CD14-positive monocyte (primary cell): Measurements from ENCODE around the gene IFIT3. TPM values are rescaled to one million over a fixed set of nuclear protein-coding genes. Genes with fewer than 3 reads are reported as not detected.
A peak's percentile ranks its signal among the peaks of the same experiment; 100 is the strongest.

Source experiments
- DNase-seq, 3 donors: peaks; one replicate each; pipeline ENCODE4 v3.0.0-alpha.2; 2011 to 2022
- H2AFZ ChIP-seq: 2 replicates; pipeline ENCODE4 v1.6.0; 2012; ENCODE audit warnings: mild to moderate bottlenecking, low read depth, low read length, inconsistent platforms; ENCODE audit not compliant: insufficient read depth, poor library complexity, severe bottlenecking
- H3K27ac ChIP-seq, 2 donors: 1 replicate in 1 of 2; 2 replicates in 1 of 2; pipeline ENCODE4 v1.5.1; 2012 to 2013; ENCODE audit warnings: low read length in 2 of 2, control low read depth in 1 of 2, inconsistent platforms in 1 of 2, low read depth in 1 of 2, mild to moderate bottlenecking in 1 of 2
- H3K27me3 ChIP-seq, 2 donors: one replicate each; pipeline versions ENCODE4 v1.6.0 to v1.6.1; 2011 to 2013; ENCODE audit warnings: low read length in 2 of 2; ENCODE audit not compliant: control insufficient read depth in 2 of 2, insufficient read depth in 2 of 2
- H3K36me3 ChIP-seq, 2 donors: replicated peaks in 1 of 2; 1 replicate in 1 of 2; 2 replicates in 1 of 2; pipeline versions ENCODE4 v1.5.1 to v1.6.1; 2012 to 2013; ENCODE audit warnings: low read length in 2 of 2, control low read depth in 1 of 2, inconsistent platforms in 1 of 2, mild to moderate bottlenecking in 1 of 2; ENCODE audit not compliant: insufficient read depth in 2 of 2, control insufficient read depth in 1 of 2
- H3K4me1 ChIP-seq, 2 donors: 1 replicate in 1 of 2; 2 replicates in 1 of 2; pipeline versions ENCODE4 v1.5.1 to v1.6.1; 2012 to 2013; ENCODE audit warnings: low read length in 2 of 2, control low read depth in 1 of 2, inconsistent platforms in 1 of 2, mild to moderate bottlenecking in 1 of 2, moderate library complexity in 1 of 2; ENCODE audit not compliant: insufficient read depth in 2 of 2, control insufficient read depth in 1 of 2
- H3K4me2 ChIP-seq: replicated peaks from 2 replicates; pipeline ENCODE3; 2012; ENCODE audit warnings: low read length, moderate library complexity, mild to moderate bottlenecking; ENCODE audit not compliant: poor library complexity, severe bottlenecking; ENCODE audit errors: extremely low read depth
- H3K4me3 ChIP-seq, 3 experiments: fragments of 200-600 bp in 1 of 3; sonication (generic) in 1 of 3; replicated peaks in 1 of 3; 1 replicate in 2 of 3; 2 replicates in 1 of 3; pipeline ENCODE4 v1.5.1; 2011 to 2013; ENCODE audit warnings: low read length in 3 of 3, mild to moderate bottlenecking in 3 of 3, control low read depth in 2 of 3, low read depth in 2 of 3, inconsistent platforms in 1 of 3, moderate library complexity in 1 of 3
- H3K79me2 ChIP-seq: 2 replicates; pipeline ENCODE4 v1.6.0; 2012; ENCODE audit warnings: mild to moderate bottlenecking, control low read depth, inconsistent platforms, low read length, moderate library complexity; ENCODE audit not compliant: insufficient read depth
- H3K9ac ChIP-seq: 2 replicates; pipeline ENCODE4 v1.6.0; 2017; ENCODE audit warnings: low read length, mild to moderate bottlenecking; ENCODE audit not compliant: insufficient read depth, poor library complexity, severe bottlenecking
- H3K9me3 ChIP-seq, 2 donors: replicated peaks in 1 of 2; 1 replicate in 1 of 2; 2 replicates in 1 of 2; pipeline versions ENCODE4 v1.5.1 to v1.6.1; 2012 to 2013; ENCODE audit warnings: low read length in 2 of 2, control low read depth in 1 of 2; ENCODE audit not compliant: control insufficient read depth in 1 of 2, insufficient read depth in 1 of 2
- H4K20me1 ChIP-seq: 2 replicates; pipeline ENCODE4 v1.6.0; 2012; ENCODE audit warnings: mild to moderate bottlenecking, low read length, control low read depth, moderate library complexity; ENCODE audit not compliant: insufficient read depth
- H3K27ac Mint-ChIP-seq, 7 donors: one replicate each; pipeline ENCODE4 v1.8.0; 2020; ENCODE audit warnings: mild to moderate bottlenecking in 7 of 7, mixed read lengths in 7 of 7, moderate library complexity in 6 of 7, inconsistent platforms in 2 of 7
- H3K27me3 Mint-ChIP-seq, 3 donors: one replicate each; pipeline ENCODE4 v1.8.0; 2021 to 2022; ENCODE audit warnings: low read depth in 3 of 3, mild to moderate bottlenecking in 3 of 3, mixed read lengths in 3 of 3, moderate library complexity in 3 of 3, inconsistent platforms in 1 of 3
- H3K36me3 Mint-ChIP-seq, 2 donors: one replicate each; pipeline ENCODE4 v1.8.0; 2020; ENCODE audit warnings: mixed read lengths in 2 of 2, inconsistent platforms in 1 of 2, mild to moderate bottlenecking in 1 of 2
- H3K4me1 Mint-ChIP-seq: one replicate; pipeline ENCODE4 v1.8.0; 2020; ENCODE audit warnings: mild to moderate bottlenecking, mixed read lengths
- H3K4me3 Mint-ChIP-seq, 2 donors: one replicate each; pipeline ENCODE4 v1.8.0; 2020; ENCODE audit warnings: mild to moderate bottlenecking in 2 of 2, mixed read lengths in 2 of 2, moderate library complexity in 1 of 2
- H3K9me3 Mint-ChIP-seq, 7 donors: one replicate each; pipeline ENCODE4 v1.8.0; 2020 to 2022; ENCODE audit warnings: mixed read lengths in 7 of 7, mild to moderate bottlenecking in 6 of 7, moderate library complexity in 6 of 7, inconsistent platforms in 2 of 7
- WGBS: methylation state at CpG from one replicate; pipeline ENCODE4 v1.1.5; 2013; ENCODE audit warnings: missing lambda C conversion rate; ENCODE audit not compliant: insufficient coverage; 5-methylcytosine and 5-hydroxymethylcytosine counted together
- intact Hi-C, 2 donors: fragments of 100-400 bp; cut with micrococcal nuclease; formaldehyde crosslinking; loops; one replicate each; pipeline versions ENCODE4 v1.15.0 to v1.15.1; 2023
- polyA plus RNA-seq, 3 donors: library from polyadenylated mRNA; depleted of rRNA in 1 of 3; unstranded in 2 of 3; stranded (reverse) in 1 of 3; fragments of 300-500 nt in 2 of 3; fragments of >200 nt in 1 of 3; fragmentation: Illumina TruSeq in 2 of 3; gene quantifications; 1 replicate in 2 of 3; 2 replicates in 1 of 3; pipeline ENCODE4 v1.2.3, GENCODE V29; 2012 to 2021
- TF ChIP-seq, protein P1 (sequence below): fragments of 200-600 bp; IDR thresholded peaks from one replicate; pipeline ENCODE4 v1.8.0; 2022; ENCODE audit warnings: antibody characterized with exemption, mild to moderate bottlenecking

Gene IFIT3
- polyA plus RNA-seq, 3 donors: 13.8 to 38.0 (median 26.4) TPM

DNA sequence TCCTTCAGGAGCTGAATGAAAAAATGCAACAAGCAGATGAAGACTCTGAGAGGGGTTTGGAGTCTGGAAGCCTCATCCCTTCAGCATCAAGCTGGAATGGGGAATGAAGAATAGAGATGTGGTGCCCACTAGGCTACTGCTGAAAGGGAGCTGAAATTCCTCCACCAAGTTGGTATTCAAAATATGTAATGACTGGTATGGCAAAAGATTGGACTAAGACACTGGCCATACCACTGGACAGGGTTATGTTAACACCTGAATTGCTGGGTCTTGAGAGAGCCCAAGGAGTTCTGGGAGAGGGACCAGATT lies 20.6 kb upstream of the IFIT3 start:
- DNase-seq: no peak
- TF ChIP-seq, protein P1, sequence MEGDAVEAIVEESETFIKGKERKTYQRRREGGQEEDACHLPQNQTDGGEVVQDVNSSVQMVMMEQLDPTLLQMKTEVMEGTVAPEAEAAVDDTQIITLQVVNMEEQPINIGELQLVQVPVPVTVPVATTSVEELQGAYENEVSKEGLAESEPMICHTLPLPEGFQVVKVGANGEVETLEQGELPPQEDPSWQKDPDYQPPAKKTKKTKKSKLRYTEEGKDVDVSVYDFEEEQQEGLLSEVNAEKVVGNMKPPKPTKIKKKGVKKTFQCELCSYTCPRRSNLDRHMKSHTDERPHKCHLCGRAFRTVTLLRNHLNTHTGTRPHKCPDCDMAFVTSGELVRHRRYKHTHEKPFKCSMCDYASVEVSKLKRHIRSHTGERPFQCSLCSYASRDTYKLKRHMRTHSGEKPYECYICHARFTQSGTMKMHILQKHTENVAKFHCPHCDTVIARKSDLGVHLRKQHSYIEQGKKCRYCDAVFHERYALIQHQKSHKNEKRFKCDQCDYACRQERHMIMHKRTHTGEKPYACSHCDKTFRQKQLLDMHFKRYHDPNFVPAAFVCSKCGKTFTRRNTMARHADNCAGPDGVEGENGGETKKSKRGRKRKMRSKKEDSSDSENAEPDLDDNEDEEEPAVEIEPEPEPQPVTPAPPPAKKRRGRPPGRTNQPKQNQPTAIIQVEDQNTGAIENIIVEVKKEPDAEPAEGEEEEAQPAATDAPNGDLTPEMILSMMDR: no peak
- Histone ChIP-seq H3K79me2 (peaks cover 15% of the 10 kb centered on the region), H3K36me3 (peaks cover 17 to 32% of the 10 kb centered on the region in 2 donors), H3K4me3 (no peak overlapping the region), H3K9ac (no peak overlapping the region), H3K4me1 (peaks cover 21 to 22% of the 10 kb centered on the region in 2 donors), H3K27me3 (no peaks in the 10 kb centered on the region), H3K4me2 (no peak overlapping the region), H3K9me3 (no peaks in the 10 kb centered on the region), H2AFZ (no peak overlapping the region), H3K27ac (no peak overlapping the region), H4K20me1 (peaks cover 41% of the 10 kb centered on the region)
- Mint-ChIP-seq H3K4me3 (peak overlapping the region in 1 of 2 donors; percentile 44), H3K4me1 (peaks cover 28% of the 10 kb centered on the region), H3K27me3 (peaks cover 0 to 5% (median 0%) of the 10 kb centered on the region in 3 donors), H3K9me3 (peaks cover 0 to 1% (median 0%) of the 10 kb centered on the region in 7 donors), H3K27ac (no peak overlapping the region), H3K36me3 (peaks cover 30 to 38% of the 10 kb centered on the region in 2 donors)
- intact Hi-C loops: loop anchor here in 1 of 2 donors (10.0 kb wide), 1 partner anchor 108 kb away; the partner anchor contains the start of gene IFIT5

DNA sequence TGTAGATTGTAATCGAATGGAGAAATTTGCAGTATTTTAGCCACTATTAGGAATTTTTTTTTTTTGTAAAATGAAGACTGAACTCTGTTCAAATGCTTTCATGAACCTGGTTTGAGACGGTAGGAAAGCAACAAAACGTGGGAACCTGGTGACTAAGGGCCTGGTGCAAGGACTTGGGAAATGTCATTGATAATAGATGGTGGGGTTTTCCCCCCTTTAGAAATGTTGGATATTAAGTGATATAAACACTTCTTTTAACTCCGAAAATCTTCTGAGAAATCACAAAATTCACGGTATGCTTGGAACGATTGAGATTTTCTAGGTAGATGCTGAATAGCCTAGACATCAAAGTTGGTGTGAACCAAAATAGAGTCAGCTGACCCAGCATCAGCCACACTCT lies 19.5 kb upstream of the IFIT3 start:
- no peak for DNase-seq
- Histone ChIP-seq H3K27ac (no peak overlapping the region), H3K79me2 (peaks cover 10% of the 10 kb centered on the region), H3K9me3 (no peaks in the 10 kb centered on the region), H3K4me2 (no peak overlapping the region), H2AFZ (no peak overlapping the region), H3K36me3 (peaks cover 17 to 32% of the 10 kb centered on the region in 2 donors), H3K27me3 (no peaks in the 10 kb centered on the region), H3K4me3 (no peak overlapping the region), H3K4me1 (peaks cover 11 to 12% of the 10 kb centered on the region in 2 donors), H3K9ac (no peak overlapping the region), H4K20me1 (peaks cover 37% of the 10 kb centered on the region)
- H3K4me3 Mint-ChIP-seq: no peak overlapping the region
- peaks cover 17% of the 10 kb centered on the region for H3K4me1 Mint-ChIP-seq
- peaks cover 0 to 5% (median 1%) of the 10 kb centered on the region in 3 donors for H3K27me3 Mint-ChIP-seq
- H3K9me3 Mint-ChIP-seq: peaks cover 0 to 2% (median 0%) of the 10 kb centered on the region in 7 donors
- TF ChIP-seq, protein P1: no peak
- peaks cover 30 to 38% of the 10 kb centered on the region in 2 donors for H3K36me3 Mint-ChIP-seq
- 100% methylated on average over 1 of the region's 6 CpGs for WGBS
- intact Hi-C loops: loop anchor here in 1 of 2 donors (10.0 kb wide), 1 partner anchor 107 kb away; the partner anchor contains the start of gene IFIT5
- no peak overlapping the region for H3K27ac Mint-ChIP-seq
